Trophoblast cell (in vitro differentiated cells and primary cell): ENCODE data around the gene ITGB6.

Experiments
- DNase-seq, 2 donors: peaks; one replicate each; pipeline ENCODE4 v3.0.0-alpha.2; 2016
- H2AFZ ChIP-seq: 2 replicates; pipeline ENCODE4 v1.6.1; 2013; ENCODE audit warnings: low read length, moderate library complexity, mild to moderate bottlenecking; ENCODE audit not compliant: insufficient read depth, poor library complexity
- H2AK5ac ChIP-seq: 2 replicates; pipeline ENCODE4 v1.6.1; 2013; ENCODE audit warnings: mild to moderate bottlenecking, low read length
- H2BK120ac ChIP-seq: 2 replicates; pipeline ENCODE4 v1.6.1; 2013; ENCODE audit warnings: low read length, mild to moderate bottlenecking, moderate library complexity; ENCODE audit not compliant: insufficient read depth, poor library complexity
- H2BK12ac ChIP-seq: 2 replicates; pipeline ENCODE4 v1.6.1; 2013; ENCODE audit warnings: mild to moderate bottlenecking, low read length, moderate library complexity
- H2BK5ac ChIP-seq: 2 replicates; pipeline ENCODE4 v1.6.1; 2013; ENCODE audit warnings: low read length, low read depth, moderate library complexity, mild to moderate bottlenecking; ENCODE audit not compliant: poor library complexity
- H3K14ac ChIP-seq: 2 replicates; pipeline ENCODE4 v1.6.1; 2013; ENCODE audit warnings: mild to moderate bottlenecking, low read length
- H3K18ac ChIP-seq: 2 replicates; pipeline ENCODE4 v1.6.1; 2013; ENCODE audit warnings: mild to moderate bottlenecking, low read length
- H3K23ac ChIP-seq: 2 replicates; pipeline ENCODE4 v1.6.1; 2013; ENCODE audit warnings: low read length
- H3K27ac ChIP-seq: 2 replicates; pipeline ENCODE4 v1.5.1; 2013; ENCODE audit warnings: low read depth, mild to moderate bottlenecking, inconsistent platforms, low read length, moderate library complexity
- H3K27me3 ChIP-seq: 2 replicates; pipeline ENCODE4 v1.6.1; 2013; ENCODE audit warnings: inconsistent platforms, mild to moderate bottlenecking, low read length, moderate library complexity; ENCODE audit not compliant: insufficient read depth
- H3K36me3 ChIP-seq, 2 experiments: 1 replicate in 1 of 2; 2 replicates in 1 of 2; pipeline ENCODE4 v1.6.1; 2013; ENCODE audit warnings: low read length in 2 of 2, mild to moderate bottlenecking in 2 of 2, moderate library complexity in 1 of 2; ENCODE audit not compliant: insufficient read depth in 2 of 2, control insufficient read depth in 1 of 2
- H3K4ac ChIP-seq: 2 replicates; pipeline ENCODE4 v1.6.1; 2013; ENCODE audit warnings: low read depth, mild to moderate bottlenecking, low read length, moderate library complexity
- H3K4me1 ChIP-seq, 2 experiments: 1 replicate in 1 of 2; 2 replicates in 1 of 2; pipeline ENCODE4 v1.6.1; 2013; ENCODE audit warnings: low read length in 2 of 2, mild to moderate bottlenecking in 2 of 2, moderate library complexity in 1 of 2; ENCODE audit not compliant: insufficient read depth in 2 of 2, control insufficient read depth in 1 of 2
- H3K4me2 ChIP-seq: 2 replicates; pipeline ENCODE4 v1.6.1; 2013; ENCODE audit warnings: inconsistent platforms, mild to moderate bottlenecking, low read length, moderate library complexity
- H3K4me3 ChIP-seq: 2 replicates; pipeline ENCODE4 v1.5.1; 2013; ENCODE audit warnings: mild to moderate bottlenecking, low read depth, low read length, inconsistent platforms
- H3K79me1 ChIP-seq: one replicate; pipeline ENCODE4 v1.6.1; 2013; ENCODE audit warnings: low read length
- H3K79me2 ChIP-seq: 2 replicates; pipeline ENCODE4 v1.6.1; 2013; ENCODE audit warnings: low read length, mild to moderate bottlenecking; ENCODE audit not compliant: control insufficient read depth, insufficient read depth, poor library complexity
- H3K9ac ChIP-seq: 2 replicates; pipeline ENCODE4 v1.6.1; 2013; ENCODE audit warnings: mild to moderate bottlenecking, low read length
- H3K9me3 ChIP-seq: 2 replicates; pipeline ENCODE4 v1.6.1; 2013; ENCODE audit warnings: low read depth, mild to moderate bottlenecking, control low read depth, inconsistent platforms, low read length; ENCODE audit not compliant: insufficient read depth
- H4K12ac ChIP-seq: 2 replicates; pipeline ENCODE4 v1.6.1; 2013; ENCODE audit warnings: low read depth, mild to moderate bottlenecking, low read length, moderate library complexity
- H4K8ac ChIP-seq: 2 replicates; pipeline ENCODE4 v1.6.1; 2013; ENCODE audit warnings: low read depth, mild to moderate bottlenecking, low read length, moderate library complexity
- H4K91ac ChIP-seq: one replicate; pipeline ENCODE4 v1.6.1; 2013; ENCODE audit warnings: low read depth, mild to moderate bottlenecking, low read length, moderate library complexity
- WGBS: extraction: QIAGEN DNeasy Blood & Tissue Kit; methylation state at CpG from one replicate; pipeline ENCODE4 v1.1.7; 2013; ENCODE audit warnings: missing lambda C conversion rate; ENCODE audit not compliant: insufficient read length, insufficient coverage; ENCODE audit errors: extremely low coverage; 5-methylcytosine and 5-hydroxymethylcytosine counted together

Gene ITGB6

GRCh38 chr2:160085662-160086061, 114.4 kb downstream of the ITGB6 start:
- Histone ChIP-seq H3K4ac (no peak overlapping the region), H3K18ac (no peak overlapping the region), H4K8ac (no peak overlapping the region), H2BK12ac (no peak overlapping the region), H3K14ac (no peak overlapping the region), H2AFZ (no peak overlapping the region), H3K9ac (no peak overlapping the region), H3K27ac (no peak overlapping the region), H2AK5ac (no peak overlapping the region), H3K36me3 (no peaks in the 10 kb centered on the region), H3K79me2 (no peaks in the 10 kb centered on the region), H3K79me1 (no peaks in the 10 kb centered on the region), H2BK5ac (no peak overlapping the region), H3K23ac (no peak overlapping the region), H4K91ac (no peak overlapping the region), H3K9me3 (peaks cover 17% of the 10 kb centered on the region), H4K12ac (no peak overlapping the region), H3K4me1 (no peaks in the 10 kb centered on the region), H2BK120ac (no peak overlapping the region), H3K27me3 (no peaks in the 10 kb centered on the region), H3K4me3 (no peak overlapping the region), H3K4me2 (no peak overlapping the region)
- no CpG with 5 or more reads among the region's 3 CpGs for WGBS
- peak in 1 of 2 donors; percentile 29 for DNase-seq

DNA sequence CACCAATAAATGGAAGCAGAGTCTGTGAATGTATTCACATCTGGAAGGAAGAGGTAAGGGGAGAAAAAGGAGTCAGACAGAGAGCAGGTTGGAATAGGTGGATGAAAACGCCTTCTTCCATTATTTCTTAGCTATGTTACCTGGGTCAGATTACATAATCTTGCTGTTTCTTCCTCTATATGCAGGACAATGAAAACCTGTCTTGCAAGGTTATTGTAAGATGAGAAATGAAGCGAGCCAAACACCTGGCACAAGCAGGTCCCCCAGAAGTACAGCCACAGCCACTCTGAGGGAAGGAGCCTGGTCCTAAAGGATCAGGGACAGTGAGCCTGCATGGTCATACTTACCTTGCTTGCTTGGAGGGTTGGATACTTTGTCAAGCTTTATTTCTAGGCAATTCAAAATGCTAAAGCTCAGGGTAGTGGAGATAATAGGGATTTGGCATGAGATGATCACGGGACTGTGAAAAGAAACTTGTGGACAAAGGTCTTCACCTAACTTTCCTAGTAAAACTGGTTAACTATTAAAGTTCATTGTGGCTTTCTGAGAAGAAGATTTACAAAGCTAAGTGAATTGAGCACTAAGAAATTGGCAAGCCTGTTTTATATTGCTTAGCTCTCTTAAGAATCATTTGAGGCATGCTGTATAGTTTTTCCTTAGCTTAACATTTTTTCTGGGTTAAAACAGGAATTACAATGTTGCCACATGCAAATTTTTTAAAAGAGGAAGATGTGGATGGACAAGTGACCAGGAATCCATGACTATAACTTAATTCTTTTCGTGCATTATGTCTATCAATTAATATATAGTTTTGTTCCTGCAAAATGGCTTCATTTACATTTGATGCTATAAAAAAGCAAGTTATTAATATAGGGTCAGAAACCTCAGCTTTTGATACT, 121.9 kb downstream of the ITGB6 start:
- H3K4me1 ChIP-seq = no peaks in the 10 kb centered on the region
- H3K27me3 ChIP-seq = no peaks in the 10 kb centered on the region
- H3K14ac ChIP-seq = no peak overlapping the region
- no peak overlapping the region for H3K4me2 ChIP-seq
- no peak overlapping the region for H2BK12ac ChIP-seq
- H2AK5ac ChIP-seq = no peak overlapping the region
- H3K9ac ChIP-seq = no peak overlapping the region
- no peak overlapping the region for H4K12ac ChIP-seq
- no peak overlapping the region for H3K18ac ChIP-seq
- H3K4me3 ChIP-seq = no peak overlapping the region
- no peak overlapping the region for H2BK120ac ChIP-seq
- H4K8ac ChIP-seq = no peak overlapping the region
- H3K4ac ChIP-seq = no peak overlapping the region
- no peak overlapping the region for H2AFZ ChIP-seq
- no peaks in the 10 kb centered on the region for H3K79me1 ChIP-seq
- DNase-seq = peak in 1 of 2 donors; percentile 48
- no peaks in the 10 kb centered on the region for H3K79me2 ChIP-seq
- no peak overlapping the region for H3K27ac ChIP-seq
- H3K23ac ChIP-seq = no peak overlapping the region
- no peaks in the 10 kb centered on the region for H3K9me3 ChIP-seq
- no peak overlapping the region for H4K91ac ChIP-seq
- no peak overlapping the region for H2BK5ac ChIP-seq
- whole genome bisulfite sequencing = no CpG with 5 or more reads among the region's 4 CpGs
- peaks cover 0 to 2% of the 10 kb centered on the region in 2 experiments for H3K36me3 ChIP-seq

DNA sequence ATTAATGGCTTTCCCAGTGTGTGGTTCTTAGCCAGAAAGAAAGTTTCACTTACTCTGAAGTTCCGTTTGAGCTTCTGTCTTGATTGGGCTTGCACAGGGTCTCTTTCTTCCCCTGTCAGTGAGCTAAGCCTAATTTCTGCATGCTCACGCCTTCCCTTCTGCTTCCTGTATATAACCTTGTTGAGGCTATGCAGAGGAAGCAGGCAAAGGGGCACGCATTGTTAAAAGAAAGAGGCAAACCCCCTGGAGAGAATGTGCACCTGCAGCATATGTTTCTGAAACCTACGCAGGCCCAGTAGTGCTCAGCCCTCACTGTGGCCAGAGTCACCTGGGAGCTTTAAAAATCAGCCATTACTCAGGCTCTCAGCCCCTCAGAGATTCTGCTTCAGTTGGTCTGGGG, 123.2 kb downstream of the ITGB6 start:
- Histone ChIP-seq H4K8ac (no peak overlapping the region), H3K14ac (no peak overlapping the region), H3K4me3 (no peak overlapping the region), H2AFZ (no peak overlapping the region), H3K4me2 (no peak overlapping the region), H2BK120ac (no peak overlapping the region), H3K9ac (no peak overlapping the region), H3K79me1 (no peaks in the 10 kb centered on the region), H4K91ac (no peak overlapping the region), H2BK5ac (no peak overlapping the region), H2AK5ac (no peak overlapping the region), H3K18ac (no peak overlapping the region), H3K36me3 (peaks cover 0 to 2% of the 10 kb centered on the region in 2 experiments), H3K27me3 (no peaks in the 10 kb centered on the region), H3K4me1 (no peaks in the 10 kb centered on the region), H3K9me3 (peaks cover 2% of the 10 kb centered on the region), H3K23ac (no peak overlapping the region), H3K79me2 (no peaks in the 10 kb centered on the region), H3K4ac (no peak overlapping the region), H2BK12ac (no peak overlapping the region), H3K27ac (no peak overlapping the region), H4K12ac (no peak overlapping the region)
- no peak for DNase-seq
- no CpG with 5 or more reads among the region's 4 CpGs for WGBS

- no CpG with 5 or more reads among the region's 2 CpGs for WGBS
- Histone ChIP-seq H3K27me3 (no peaks in the 10 kb centered on the region), H3K23ac (no peak overlapping the region), H4K91ac (no peak overlapping the region), H3K4ac (no peak overlapping the region), H2BK12ac (no peak overlapping the region), H3K9me3 (peaks cover 2% of the 10 kb centered on the region), H2AFZ (no peak overlapping the region), H3K14ac (no peak overlapping the region), H3K4me3 (no peak overlapping the region), H2BK5ac (no peak overlapping the region), H3K4me2 (no peak overlapping the region), H4K8ac (no peak overlapping the region), H2BK120ac (no peak overlapping the region), H3K9ac (no peak overlapping the region), H3K79me2 (no peaks in the 10 kb centered on the region), H3K27ac (no peak overlapping the region), H3K79me1 (no peaks in the 10 kb centered on the region), H3K36me3 (peaks cover 0 to 2% of the 10 kb centered on the region in 2 experiments), H2AK5ac (no peak overlapping the region), H3K4me1 (no peaks in the 10 kb centered on the region), H4K12ac (no peak overlapping the region), H3K18ac (no peak overlapping the region)
- no peak for DNase-seq
These were observed 123.8 kb downstream of the ITGB6 start for GRCh38 chr2:160076241-160076640.
